ENCODE data around the gene MRC1.

GRCh38 chr10:17802350-17802749 is 6.8 kb upstream of the MRC1 start:
- TF ChIP-seq CTCF (IDR thresholded peaks at IDR 0.05; ENCODE audit: low read length) (no peak), EZH2 (IDR thresholded peaks at IDR 0.05; ENCODE audit: borderline replicate concordance, low read length) (no peak)

Measured in OCI-LY1 (cell line).